Stimulated activated naive B cell treated with anti-CD40 and anti-IgM and Interleukin-4, amounts not matched to agents 10 μg/mL and 1 μg/mL and 100 μg/mL, for 72 hours (primary cell): ENCODE measurements around the gene HOXB5.

Experiments
- ATAC-seq, 2 donors: fragments of 150-1000 bp; cut with Tn5 transposase; replicated peaks; 2 replicates each; pipeline ENCODE4 v1.10.0; 2021; ENCODE audit warnings: moderate library complexity in 1 of 2
- DNase-seq: peaks from one replicate; pipeline ENCODE4 v3.0.0; 2021
- H3K27ac Mint-ChIP-seq: one replicate; pipeline ENCODE4 v1.8.0; 2022; ENCODE audit warnings: mild to moderate bottlenecking, mixed read lengths
- H3K27me3 Mint-ChIP-seq, 2 donors: one replicate each; pipeline ENCODE4 v1.8.0; 2022; ENCODE audit warnings: mixed read lengths in 2 of 2
- H3K36me3 Mint-ChIP-seq, 2 donors: one replicate each; pipeline ENCODE4 v1.8.0; 2022; ENCODE audit warnings: mixed read lengths in 2 of 2, mild to moderate bottlenecking in 1 of 2
- H3K4me1 Mint-ChIP-seq, 2 donors: one replicate each; pipeline ENCODE4 v1.8.0; 2022; ENCODE audit warnings: mixed read lengths in 2 of 2, mild to moderate bottlenecking in 1 of 2
- H3K4me3 Mint-ChIP-seq, 2 donors: one replicate each; pipeline ENCODE4 v1.8.0; 2022; ENCODE audit warnings: mild to moderate bottlenecking in 2 of 2, mixed read lengths in 2 of 2, moderate library complexity in 1 of 2
- H3K9me3 Mint-ChIP-seq, 2 donors: one replicate each; pipeline ENCODE4 v1.8.0; 2022; ENCODE audit warnings: mixed read lengths in 2 of 2, mild to moderate bottlenecking in 1 of 2

HOXB5 gene

GRCh38 chr17:48632579-48633265 is 39.1 kb upstream of the HOXB5 start:
- DNase-seq: no peak
- Mint-ChIP-seq H3K9me3 (no peaks in the 10 kb centered on the region), H3K36me3 (peaks cover 0 to 2% of the 10 kb centered on the region in 2 donors), H3K27me3 (peaks cover 88 to 97% of the 10 kb centered on the region in 2 donors), H3K27ac (no peak overlapping the region), H3K4me1 (peaks cover 3 to 10% of the 10 kb centered on the region in 2 donors), H3K4me3 (peak overlapping the region; percentile 3 to 31)
- no peak for ATAC-seq

- H3K4me1 Mint-ChIP-seq: peaks cover 3 to 11% of the 10 kb centered on the region in 2 donors
- no peak overlapping the region for H3K4me3 Mint-ChIP-seq
- no peaks in the 10 kb centered on the region for H3K9me3 Mint-ChIP-seq
- no peak for ATAC-seq
- DNase-seq: no peak
- peaks cover 0 to 2% of the 10 kb centered on the region in 2 donors for H3K36me3 Mint-ChIP-seq
- no peak overlapping the region for H3K27ac Mint-ChIP-seq
- peaks cover 84 to 97% of the 10 kb centered on the region in 2 donors for H3K27me3 Mint-ChIP-seq
These were observed 38.4 kb upstream of the HOXB5 start for GRCh38 chr17:48631693-48632578.

GRCh38 chr17:48630925-48631692 is 37.5 kb upstream of the HOXB5 start:
- Mint-ChIP-seq H3K36me3 (no peaks in the 10 kb centered on the region), H3K4me1 (peaks cover 5 to 11% of the 10 kb centered on the region in 2 donors), H3K9me3 (no peaks in the 10 kb centered on the region), H3K27me3 (peaks cover 87 to 97% of the 10 kb centered on the region in 2 donors), H3K4me3 (no peak overlapping the region), H3K27ac (no peak overlapping the region)
- ATAC-seq (no peak), DNase-seq (no peak)

- ATAC-seq: no peak
- Mint-ChIP-seq H3K36me3 (no peaks in the 10 kb centered on the region), H3K27me3 (peaks cover 85 to 97% of the 10 kb centered on the region in 2 donors), H3K9me3 (no peaks in the 10 kb centered on the region), H3K4me1 (peaks cover 9 to 19% of the 10 kb centered on the region in 2 donors), H3K27ac (no peak overlapping the region), H3K4me3 (no peak overlapping the region)
- no peak for DNase-seq
These were observed 36.7 kb upstream of the HOXB5 start for GRCh38 chr17:48630009-48630924.

GRCh38 chr17:48629411-48629759 is 35.8 kb upstream of the HOXB5 start:
- no peaks in the 10 kb centered on the region for H3K36me3 Mint-ChIP-seq
- H3K9me3 Mint-ChIP-seq: no peaks in the 10 kb centered on the region
- peaks cover 9 to 19% of the 10 kb centered on the region in 2 donors for H3K4me1 Mint-ChIP-seq
- ATAC-seq (no peak), DNase-seq (no peak)
- no peak overlapping the region for H3K4me3 Mint-ChIP-seq
- H3K27ac Mint-ChIP-seq: no peak overlapping the region
- H3K27me3 Mint-ChIP-seq: peaks cover 78 to 92% of the 10 kb centered on the region in 2 donors

- ATAC-seq: no peak
- DNase-seq: no peak
- Mint-ChIP-seq H3K27me3 (peaks cover 72 to 92% of the 10 kb centered on the region in 2 donors), H3K9me3 (no peaks in the 10 kb centered on the region), H3K36me3 (no peaks in the 10 kb centered on the region), H3K4me3 (no peak overlapping the region), H3K4me1 (peaks cover 9 to 19% of the 10 kb centered on the region in 2 donors), H3K27ac (peak overlapping the region; percentile 43)
These were observed 35.3 kb upstream of the HOXB5 start for GRCh38 chr17:48628649-48629410.

- Mint-ChIP-seq H3K36me3 (no peaks in the 10 kb centered on the region), H3K4me3 (no peak overlapping the region), H3K27ac (no peak overlapping the region), H3K9me3 (no peaks in the 10 kb centered on the region), H3K27me3 (peaks cover 74 to 92% of the 10 kb centered on the region in 2 donors), H3K4me1 (peaks cover 9 to 19% of the 10 kb centered on the region in 2 donors)
- ATAC-seq (no peak), DNase-seq (no peak)
These were observed 34.3 kb upstream of the HOXB5 start for GRCh38 chr17:48627623-48628521.

GRCh38 chr17:48627118-48627597 is 33.6 kb upstream of the HOXB5 start:
- peak overlapping the region in 1 of 2 donors; percentile 78 for H3K4me3 Mint-ChIP-seq
- no peak for ATAC-seq
- no peak for DNase-seq
- H3K27me3 Mint-ChIP-seq: peaks cover 74 to 92% of the 10 kb centered on the region in 2 donors
- H3K4me1 Mint-ChIP-seq: peaks cover 9 to 19% of the 10 kb centered on the region in 2 donors
- H3K27ac Mint-ChIP-seq: no peak overlapping the region
- no peaks in the 10 kb centered on the region for H3K9me3 Mint-ChIP-seq
- H3K36me3 Mint-ChIP-seq: no peaks in the 10 kb centered on the region

GRCh38 chr17:48626245-48627117 is 32.9 kb upstream of the HOXB5 start, which contains the start of gene HOXB9:
HOXB9 (minus strand) TSS chr17:48626358; CDS start chr17:48626269, 89 bp downstream.
- no peak for ATAC-seq
- Mint-ChIP-seq H3K4me1 (peaks cover 9 to 19% of the 10 kb centered on the region in 2 donors), H3K27me3 (peaks cover 76 to 92% of the 10 kb centered on the region in 2 donors), H3K9me3 (no peaks in the 10 kb centered on the region), H3K27ac (peak within 1 kb of the TSS; percentile 90), H3K36me3 (no peaks in the 10 kb centered on the region), H3K4me3 (peak within 1 kb of the TSS; percentile 78 to 89)
- no peak for DNase-seq

GRCh38 chr17:48625495-48626244 is 32.1 kb upstream of the HOXB5 start:
- ATAC-seq (peak; percentile 64 to 80), DNase-seq (no peak)
- Mint-ChIP-seq H3K27me3 (peaks cover 76 to 92% of the 10 kb centered on the region in 2 donors), H3K36me3 (no peaks in the 10 kb centered on the region), H3K4me1 (peaks cover 9 to 19% of the 10 kb centered on the region in 2 donors), H3K4me3 (peak overlapping the region; percentile 78 to 89), H3K27ac (peak overlapping the region; percentile 90), H3K9me3 (no peaks in the 10 kb centered on the region)
